Activated effector memory CD4-positive, alpha-beta T cell treated with Interleukin-2 at 50 U/mL for 16 hours (primary cell): Measurements from ENCODE around the gene KRT6A.
"Not testable (repeated sequence)": the region's sequence is repeated elsewhere in the genome, so short reads cannot be mapped to it uniquely, and the experiment has no call there.

Experiments used
- DNase-seq: peaks from one replicate; pipeline ENCODE4 v3.0.0-alpha.2; 2020

Gene KRT6A

GRCh38 chr12:52454411-52455201 is 38.5 kb downstream of the KRT6A start:
- no peak for DNase-seq

- no peak for DNase-seq
Measured at GRCh38 chr12:52452101-52452500, 41.0 kb downstream of the KRT6A start, which contains the start of gene KRT6B. TSS of gene KRT6B (minus strand) at chr12:52452146. CDS start at chr12:52452078, 68 bp downstream.

- no peak for DNase-seq
Measured at GRCh38 chr12:52448228-52448627, 44.8 kb downstream of the KRT6A start.

GRCh38 chr12:52447196-52447595 is 45.9 kb downstream of the KRT6A start:
- DNase-seq, result not testable (repeated sequence)

GRCh38 chr12:52446367-52447045 is 46.6 kb downstream of the KRT6A start:
- no peak for DNase-seq

- DNase-seq, result no peak
Measured at GRCh38 chr12:52445876-52446275, 47.2 kb downstream of the KRT6A start.

GRCh38 chr12:52444647-52445595 is 48.1 kb downstream of the KRT6A start:
- no peak for DNase-seq

- DNase-seq, result no peak
Measured at GRCh38 chr12:52443966-52444365, 49.1 kb downstream of the KRT6A start.

GRCh38 chr12:52442600-52443061 is 50.4 kb downstream of the KRT6A start:
- DNase-seq, result no peak

GRCh38 chr12:52441320-52441911 is 51.6 kb downstream of the KRT6A start:
- DNase-seq, result no peak

- no peak for DNase-seq
Measured at GRCh38 chr12:52440821-52441319, 52.2 kb downstream of the KRT6A start.

- no peak for DNase-seq
Measured at GRCh38 chr12:52439845-52440244, 53.2 kb downstream of the KRT6A start.

- no peak for DNase-seq
Measured at GRCh38 chr12:52439420-52439819, 53.6 kb downstream of the KRT6A start.

- no peak for DNase-seq
Measured at GRCh38 chr12:52438305-52439301, 54.5 kb downstream of the KRT6A start.

- DNase-seq, result no peak
Measured at GRCh38 chr12:52437508-52437907, 55.5 kb downstream of the KRT6A start.
